GM19240 (cell line): ENCODE data around the gene GGCX.

ENCODE experiments used
- DNase-seq: peaks from one replicate; pipeline ENCODE4 v3.0.0; 2011; ENCODE audit warnings: low spot score; ENCODE audit not compliant: insufficient read length

The GGCX gene

DNA sequence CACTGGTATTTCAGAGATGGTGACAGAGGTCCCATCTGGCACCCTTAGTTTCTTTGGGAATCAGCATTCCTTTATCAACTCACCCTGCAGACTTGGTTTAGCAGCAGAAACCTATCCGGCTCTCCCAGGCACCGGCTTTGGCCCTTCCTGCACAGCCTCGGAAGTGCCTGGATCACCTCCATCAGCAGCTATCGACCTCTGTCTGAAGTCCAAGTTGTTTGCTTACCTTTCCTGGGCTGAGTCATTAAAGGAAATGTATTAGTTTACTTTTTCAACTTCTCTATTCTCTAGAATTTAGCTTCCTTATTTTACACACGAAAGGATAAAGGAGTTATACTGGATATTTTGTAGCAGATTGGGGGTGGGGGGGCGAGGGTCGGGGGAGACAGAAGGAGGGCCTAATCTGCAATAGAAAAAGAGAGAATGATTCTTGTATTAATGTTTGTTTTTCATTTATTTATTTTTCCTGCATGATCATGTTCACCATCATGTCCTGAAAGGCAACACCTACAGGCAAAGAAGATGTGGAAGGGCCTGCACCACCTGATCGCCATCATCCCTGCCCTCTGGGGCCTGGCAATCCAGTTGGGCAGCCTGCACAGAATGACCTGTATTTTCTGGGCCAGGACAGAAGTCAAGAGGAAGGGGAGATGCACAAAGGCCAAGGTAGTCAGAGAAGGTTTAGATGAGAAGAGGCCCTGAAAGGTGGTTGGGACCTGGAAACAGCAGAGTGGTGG, 44.5 kb downstream of the GGCX start:
- DNase-seq = no peak

DNA sequence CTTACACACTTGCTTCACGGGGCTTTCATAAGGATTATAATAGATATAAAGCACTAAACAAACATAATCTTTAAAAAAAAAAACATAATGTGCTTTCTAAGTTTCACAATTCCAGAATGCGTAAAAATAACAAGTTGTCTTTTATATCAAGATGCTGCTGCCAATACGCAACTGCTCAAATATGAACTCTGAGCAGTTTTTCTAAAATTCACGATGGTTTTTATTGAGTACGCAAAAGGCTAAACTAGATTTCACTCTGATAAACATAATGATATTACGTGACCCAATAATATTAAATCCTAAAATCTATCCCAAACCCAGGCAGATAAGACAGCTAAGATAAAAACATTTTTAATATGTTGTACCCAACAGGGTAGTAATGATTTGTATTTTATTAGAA, 47.0 kb downstream of the GGCX start:
- no peak for DNase-seq

DNA sequence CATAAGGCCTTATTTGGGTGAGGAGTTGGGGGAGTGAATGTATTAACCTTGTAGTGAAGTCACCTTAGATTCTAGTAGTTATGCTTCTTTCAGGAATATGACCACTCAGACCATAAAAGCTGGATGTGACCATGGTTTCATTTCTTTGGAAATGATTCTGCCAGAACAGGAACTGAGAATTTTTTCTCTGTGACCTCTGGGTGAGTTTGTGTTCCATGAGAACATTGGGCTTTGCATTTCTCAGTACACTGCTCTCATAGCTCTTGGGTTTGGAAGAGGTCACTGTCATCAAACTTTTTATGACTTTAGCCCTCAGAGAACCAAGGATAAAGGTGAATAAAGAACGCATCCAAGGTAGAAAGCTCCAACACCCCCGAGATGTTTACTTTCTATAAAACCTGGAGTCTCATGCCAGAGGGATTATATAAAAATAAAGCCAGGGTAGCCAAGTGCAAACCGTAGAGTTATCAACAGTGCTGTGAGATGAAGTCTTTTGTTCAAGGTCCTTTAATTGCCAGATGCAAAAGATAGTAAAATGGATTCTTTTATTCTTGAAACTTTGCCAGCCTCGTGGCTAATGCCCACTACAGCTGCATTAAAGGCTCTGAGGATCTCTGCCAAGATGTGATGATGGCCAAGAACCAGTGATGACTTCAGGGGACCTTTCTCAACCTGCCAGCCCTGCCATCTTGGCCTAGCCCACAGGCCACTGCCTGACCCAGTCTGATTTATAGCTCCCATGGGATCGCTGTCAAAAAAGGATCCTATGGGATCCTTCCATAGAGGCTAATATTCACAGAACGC, 50.1 kb downstream of the GGCX start:
- DNase-seq = no peak

DNA sequence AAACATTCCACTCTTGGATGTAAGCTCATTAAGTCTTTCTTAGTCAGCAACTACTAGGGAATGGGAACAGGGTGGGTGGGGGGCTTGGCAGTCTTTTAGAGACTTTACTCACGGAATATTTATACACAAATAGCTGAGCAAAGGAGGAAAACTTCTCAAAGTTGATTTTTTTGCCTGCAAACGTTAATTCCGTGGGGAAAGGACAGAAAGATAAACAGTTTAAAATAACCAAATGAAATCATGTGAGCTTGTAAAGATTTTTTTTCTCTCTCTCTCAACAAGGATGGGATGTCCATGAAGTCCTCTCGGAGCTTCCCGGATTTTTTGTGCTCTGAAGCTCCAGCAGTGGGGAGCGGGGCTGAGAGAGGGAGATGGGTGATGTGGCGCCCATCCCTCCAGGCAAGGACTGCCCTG, 54.5 kb downstream of the GGCX start:
- no peak for DNase-seq

DNA sequence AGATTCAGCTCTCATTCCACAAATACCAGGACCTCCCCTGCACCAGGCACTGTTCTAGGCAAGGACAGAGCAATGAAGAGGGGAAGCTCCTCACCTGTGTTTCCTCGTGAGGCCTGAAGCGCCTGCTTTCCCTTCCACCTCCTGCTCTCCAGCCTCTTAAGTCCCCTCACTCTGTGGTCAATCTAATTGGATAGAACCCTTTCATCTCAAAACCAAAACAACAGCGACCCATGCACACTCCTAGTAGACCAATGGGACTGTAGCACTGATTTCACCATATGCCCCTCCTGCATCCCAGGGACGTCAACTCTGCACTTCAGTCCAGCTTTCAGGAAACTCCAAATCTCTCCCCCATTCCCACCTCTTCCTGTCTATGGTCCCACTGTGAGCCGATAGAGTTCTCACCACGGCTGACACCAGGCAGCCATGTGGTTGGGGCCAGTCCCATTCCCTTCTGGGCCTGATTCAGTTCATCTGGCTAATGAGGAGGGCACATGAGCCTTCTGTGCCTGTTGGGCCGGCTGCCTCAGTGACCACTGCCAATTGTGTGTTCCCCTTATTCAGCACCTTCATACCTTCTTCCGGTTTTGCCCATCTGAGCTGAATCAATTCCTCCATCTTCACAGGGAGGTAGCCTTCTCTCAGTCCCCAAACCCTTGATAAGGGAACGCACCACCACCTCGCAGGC, 55.6 kb downstream of the GGCX start:
- no peak for DNase-seq

DNA sequence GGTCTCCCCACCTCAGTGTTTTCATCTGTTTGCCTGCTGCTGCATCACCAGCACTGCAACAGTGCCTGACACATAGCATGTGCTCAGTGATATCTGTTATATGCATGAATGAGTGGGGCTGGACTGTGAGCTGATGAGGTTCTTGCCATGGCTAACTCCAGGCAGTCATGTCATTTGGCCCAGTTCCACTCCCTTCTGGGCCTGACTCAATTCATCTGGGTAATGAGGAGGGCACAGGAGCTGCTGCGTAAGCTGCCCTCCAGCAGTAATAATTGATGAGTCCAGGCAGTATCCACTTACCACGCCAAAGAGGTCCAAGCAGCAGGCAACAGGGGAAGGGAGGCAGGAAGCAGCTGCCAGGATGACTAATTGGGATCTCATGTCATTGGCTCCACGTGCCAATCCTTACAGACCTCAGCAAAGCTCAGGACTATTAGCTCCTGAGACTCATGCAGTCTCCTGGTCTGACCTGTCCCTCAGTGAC, 56.5 kb downstream of the GGCX start:
- no peak for DNase-seq

DNA sequence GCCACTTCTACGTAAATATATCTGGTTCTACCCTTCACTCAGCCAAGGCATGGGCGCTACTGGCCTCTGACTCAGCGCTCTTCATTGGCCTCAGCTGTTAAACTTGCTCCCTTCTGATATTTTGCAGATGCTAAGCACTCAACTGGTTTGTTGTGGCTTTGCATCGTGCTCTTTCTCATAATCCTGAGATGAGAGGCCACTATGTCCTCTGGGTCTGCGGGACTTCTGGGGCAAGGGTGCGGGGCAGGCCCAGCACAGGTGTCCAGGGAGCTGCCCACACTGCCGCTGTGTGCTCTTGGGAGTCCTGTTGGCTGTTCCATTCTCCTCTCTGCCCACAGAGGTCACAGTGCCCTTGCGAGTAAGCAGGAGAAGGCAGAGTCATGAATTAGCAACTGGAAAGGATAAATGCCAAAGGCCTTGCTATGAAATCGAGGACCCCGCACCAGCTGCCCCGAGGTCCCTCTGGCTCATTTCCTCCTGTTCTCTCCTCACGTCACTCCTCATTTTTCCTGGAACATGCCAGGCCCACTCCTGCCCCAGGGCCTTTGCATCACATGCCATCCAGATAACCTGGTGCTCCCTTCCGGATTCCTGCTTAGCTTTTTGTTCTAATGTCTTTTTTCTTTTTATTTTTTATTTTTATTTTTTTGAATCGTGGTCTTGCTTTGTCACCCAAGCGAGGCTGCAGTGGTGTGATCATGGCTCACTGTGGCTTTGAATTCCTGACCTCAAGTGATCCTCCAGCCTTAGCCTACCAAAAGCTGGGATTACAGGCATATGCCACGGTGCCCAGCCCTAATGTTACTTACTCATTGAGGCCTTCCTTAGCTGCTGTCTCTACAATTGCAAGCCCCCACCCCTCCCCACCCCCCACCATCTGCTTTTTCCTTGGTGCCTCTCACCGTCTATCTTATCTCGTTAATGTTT, 57.2 kb downstream of the GGCX start:
- no peak for DNase-seq

DNA sequence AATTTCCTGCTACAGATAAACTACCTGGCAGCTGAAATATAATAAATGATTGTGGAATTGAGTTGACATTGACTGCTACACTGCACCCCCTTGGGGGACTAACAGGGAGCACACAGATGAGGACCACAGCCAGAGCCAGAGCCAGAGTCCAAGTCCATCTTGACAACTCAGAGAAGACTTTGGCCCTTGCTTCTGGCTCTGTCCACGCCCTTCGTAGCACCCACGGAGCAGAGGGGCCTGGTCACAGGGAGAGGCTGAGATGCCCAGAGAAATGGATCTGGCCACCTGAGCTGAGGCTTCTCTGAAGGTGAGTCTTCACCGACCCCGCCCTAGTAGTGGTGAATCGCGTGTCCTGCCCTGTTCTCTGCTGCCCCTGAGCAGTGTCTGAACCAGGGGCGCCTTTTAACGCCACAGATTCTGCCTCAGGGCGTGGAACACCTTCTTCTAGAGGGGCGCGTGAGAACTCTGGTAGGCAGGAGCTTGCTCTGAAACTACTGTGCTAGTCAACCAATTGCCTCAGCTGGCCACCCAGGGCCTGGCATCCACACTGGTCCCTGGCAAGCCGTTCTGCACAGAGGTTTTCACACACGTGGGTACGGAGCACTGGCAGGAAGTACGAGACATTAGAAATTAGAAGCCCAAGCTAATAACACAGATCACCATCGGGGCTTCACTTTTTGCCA, 58.0 kb downstream of the GGCX start:
- DNase-seq = no peak

DNA sequence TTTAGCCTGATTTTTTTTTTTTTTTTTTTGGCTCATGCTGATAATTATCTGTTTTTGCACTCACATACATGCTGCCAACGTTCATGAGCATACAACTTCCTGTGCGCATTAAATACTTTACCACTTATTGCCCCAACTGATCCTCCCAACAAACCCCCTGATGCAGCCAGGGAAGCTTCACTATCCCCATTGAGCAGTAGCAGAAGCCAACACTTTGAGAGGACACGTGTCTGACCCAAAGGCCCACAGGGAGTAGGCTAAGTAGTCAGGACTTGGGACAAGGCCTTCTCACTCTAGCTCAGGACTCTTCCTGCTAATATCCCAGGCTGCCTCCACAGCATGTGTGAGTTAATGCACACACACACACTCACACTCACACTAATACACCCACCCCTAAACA, 58.6 kb downstream of the GGCX start:
- DNase-seq = no peak

DNA sequence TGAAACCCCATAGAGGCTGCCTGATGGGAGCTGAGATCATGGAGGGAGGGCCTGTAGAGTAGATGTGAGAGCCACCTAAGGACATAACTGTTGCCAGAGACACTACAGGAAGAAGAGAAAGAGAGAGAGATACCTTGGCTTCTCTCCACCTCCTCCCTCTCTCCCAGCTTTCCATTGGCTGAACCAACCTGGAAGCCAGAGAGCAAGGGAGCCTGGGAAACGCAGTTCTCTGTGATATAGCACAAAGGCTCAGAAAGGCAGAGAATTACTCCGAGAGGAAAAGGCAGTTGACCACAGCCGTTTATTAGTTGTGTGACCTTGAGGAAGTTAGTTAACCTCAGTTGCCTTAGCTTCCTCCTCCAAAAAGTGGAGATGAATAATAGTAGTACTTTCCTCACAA, 60.0 kb downstream of the GGCX start:
- DNase-seq = no peak

DNA sequence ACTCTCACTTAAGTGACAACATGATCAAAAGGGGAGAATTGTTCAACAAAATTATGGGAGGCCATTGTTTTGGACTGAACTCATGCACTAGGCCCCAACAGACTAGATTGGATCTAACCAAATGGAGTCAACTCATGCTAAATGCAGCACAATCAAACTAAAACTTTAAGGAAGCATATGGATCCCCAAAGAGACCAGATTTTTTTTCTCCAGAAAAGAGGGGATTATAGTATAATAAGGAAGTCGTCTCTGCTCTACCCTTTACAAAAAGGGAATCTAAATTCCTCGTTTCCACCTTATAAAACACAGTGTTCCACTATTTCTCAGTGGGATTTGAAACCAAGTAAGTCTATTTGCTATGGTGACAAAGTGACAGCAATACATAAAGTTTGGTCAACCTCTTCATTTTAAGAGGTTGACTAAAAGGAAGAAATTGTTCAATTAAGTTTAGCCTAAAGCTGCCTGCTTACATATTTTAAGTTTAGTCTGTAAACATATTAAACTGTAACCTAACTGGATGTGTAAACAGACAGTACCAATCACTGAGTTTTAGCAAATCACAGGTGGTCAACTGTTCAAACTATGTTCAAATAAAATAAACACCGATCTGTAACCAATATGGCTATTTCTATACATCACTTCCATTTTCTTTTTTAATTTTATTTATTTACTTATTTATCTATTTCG, 63.2 kb downstream of the GGCX start:
- DNase-seq = no peak

DNA sequence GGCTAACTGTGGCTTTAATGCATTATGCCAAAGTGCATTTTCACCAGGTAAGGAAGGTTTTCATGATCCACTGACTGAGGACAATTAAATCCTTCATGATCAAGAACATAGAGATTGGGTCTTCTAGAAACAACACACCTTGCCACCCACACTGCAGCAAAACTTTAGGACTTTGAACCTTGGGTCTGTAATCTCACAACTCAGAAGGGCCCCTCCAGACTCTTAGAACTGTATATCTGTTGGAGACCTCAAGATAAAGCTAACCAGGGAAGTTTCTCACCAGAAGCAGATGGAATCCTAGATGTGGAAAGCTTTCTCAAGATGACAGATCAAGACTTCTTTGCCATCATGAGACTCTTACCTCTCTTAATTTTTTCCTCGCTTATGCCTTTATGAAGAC, 64.9 kb downstream of the GGCX start:
- no peak for DNase-seq
